DND-41 (cell line): Measurements from ENCODE around the gene SMG7.
A peak's percentile ranks its signal among the peaks of the same experiment; 100 is the strongest.

Experiments used
- ATAC-seq: fragments of 200-7000 bp; cut with Tn5 transposase; 3 replicates; pipeline ENCODE4 v1.9.1; 2021; ENCODE audit warnings: low read depth; ENCODE audit not compliant: insufficient read depth
- DNase-seq: peaks from one replicate; pipeline ENCODE4 v3.0.0-alpha.2; 2020
- H2AFZ ChIP-seq: 2 replicates; pipeline ENCODE4 v1.6.0; 2012; ENCODE audit warnings: low read depth, low read length
- H3K27ac ChIP-seq: 2 replicates; pipeline ENCODE4 v1.5.1; 2012; ENCODE audit warnings: low read length, inconsistent platforms
- H3K27me3 ChIP-seq: fragments of 200-600 bp; sonication (generic); 2 replicates; pipeline ENCODE4 v1.6.0; 2012; ENCODE audit warnings: low read length, mild to moderate bottlenecking, inconsistent platforms; ENCODE audit not compliant: insufficient read depth, poor library complexity
- H3K36me3 ChIP-seq: 2 replicates; pipeline ENCODE4 v1.5.1; 2012; ENCODE audit warnings: low read length, inconsistent platforms; ENCODE audit not compliant: insufficient read depth
- H3K4me1 ChIP-seq: 2 replicates; pipeline ENCODE4 v1.5.1; 2012; ENCODE audit warnings: mild to moderate bottlenecking, low read length; ENCODE audit not compliant: insufficient read depth
- H3K4me2 ChIP-seq: 2 replicates; pipeline ENCODE4 v1.6.0; 2012; ENCODE audit warnings: mild to moderate bottlenecking, moderate library complexity, low read length, inconsistent platforms; ENCODE audit not compliant: insufficient read depth
- H3K4me3 ChIP-seq, 2 experiments: fragments of 200-600 bp in 1 of 2; shearing (Covaris generic) in 1 of 2; 2 replicates each; pipeline ENCODE4 v1.5.1; 2012 to 2016; ENCODE audit warnings: inconsistent platforms in 2 of 2, low read length in 2 of 2, mild to moderate bottlenecking in 2 of 2, low read depth in 1 of 2, moderate library complexity in 1 of 2
- H3K79me2 ChIP-seq: 2 replicates; pipeline ENCODE4 v1.6.0; 2012; ENCODE audit warnings: low read length, inconsistent platforms; ENCODE audit not compliant: insufficient read depth
- H3K9ac ChIP-seq: 2 replicates; pipeline ENCODE4 v1.6.0; 2012; ENCODE audit warnings: low read depth, mild to moderate bottlenecking, inconsistent platforms, low read length, moderate library complexity
- H3K9me3 ChIP-seq: 2 replicates; pipeline ENCODE4 v1.5.1; 2012; ENCODE audit warnings: low read length, moderate library complexity, mild to moderate bottlenecking, inconsistent platforms; ENCODE audit not compliant: insufficient read depth, severe bottlenecking
- H4K20me1 ChIP-seq: 2 replicates; pipeline ENCODE4 v1.6.0; 2012; ENCODE audit warnings: low read length; ENCODE audit not compliant: insufficient read depth
- EZH2 ChIP-seq: IDR thresholded peaks from 3 replicates; pipeline ENCODE4 v1.6.1; 2012; ENCODE audit warnings: borderline replicate concordance, low read depth, mild to moderate bottlenecking, moderate library complexity, low read length, inconsistent platforms; ENCODE audit not compliant: severe bottlenecking
- TF ChIP-seq, protein P1 (sequence below): IDR thresholded peaks from 2 replicates; pipeline ENCODE4 v1.5.1; 2012; ENCODE audit warnings: borderline replicate concordance, low read length, moderate library complexity, mild to moderate bottlenecking; ENCODE audit not compliant: poor library complexity, severe bottlenecking; ENCODE audit errors: extremely low read depth

Gene SMG7

DNA sequence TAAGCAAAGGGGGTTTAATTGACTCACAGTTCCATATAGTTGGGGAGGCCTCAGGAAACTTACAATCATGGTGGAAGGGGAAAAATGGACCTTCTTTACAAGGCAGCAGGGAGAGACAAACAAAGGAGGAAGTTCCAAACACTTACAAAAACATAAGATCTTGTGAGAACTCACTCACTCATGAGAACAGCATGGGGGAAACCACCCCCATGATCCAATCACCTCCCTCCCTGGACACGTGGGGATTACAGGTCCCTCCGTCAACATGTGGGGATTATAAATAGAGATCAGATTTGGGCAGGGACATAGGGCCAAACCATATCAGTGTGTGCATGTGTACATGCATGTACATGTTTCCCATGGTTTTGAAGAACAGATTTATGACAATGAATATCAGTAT is 5.5 kb upstream of the SMG7 start:
- Histone ChIP-seq H3K36me3 (no peaks in the 10 kb centered on the region), H3K9me3 (no peaks in the 10 kb centered on the region), H3K27me3 (peaks cover 6% of the 10 kb centered on the region), H3K79me2 (no peaks in the 10 kb centered on the region), H3K4me3 (no peak overlapping the region), H3K4me2 (no peak overlapping the region), H3K4me1 (peaks cover 17% of the 10 kb centered on the region), H2AFZ (no peak overlapping the region), H3K27ac (no peak overlapping the region), H4K20me1 (no peaks in the 10 kb centered on the region), H3K9ac (no peak overlapping the region)
- TF ChIP-seq, protein P1, sequence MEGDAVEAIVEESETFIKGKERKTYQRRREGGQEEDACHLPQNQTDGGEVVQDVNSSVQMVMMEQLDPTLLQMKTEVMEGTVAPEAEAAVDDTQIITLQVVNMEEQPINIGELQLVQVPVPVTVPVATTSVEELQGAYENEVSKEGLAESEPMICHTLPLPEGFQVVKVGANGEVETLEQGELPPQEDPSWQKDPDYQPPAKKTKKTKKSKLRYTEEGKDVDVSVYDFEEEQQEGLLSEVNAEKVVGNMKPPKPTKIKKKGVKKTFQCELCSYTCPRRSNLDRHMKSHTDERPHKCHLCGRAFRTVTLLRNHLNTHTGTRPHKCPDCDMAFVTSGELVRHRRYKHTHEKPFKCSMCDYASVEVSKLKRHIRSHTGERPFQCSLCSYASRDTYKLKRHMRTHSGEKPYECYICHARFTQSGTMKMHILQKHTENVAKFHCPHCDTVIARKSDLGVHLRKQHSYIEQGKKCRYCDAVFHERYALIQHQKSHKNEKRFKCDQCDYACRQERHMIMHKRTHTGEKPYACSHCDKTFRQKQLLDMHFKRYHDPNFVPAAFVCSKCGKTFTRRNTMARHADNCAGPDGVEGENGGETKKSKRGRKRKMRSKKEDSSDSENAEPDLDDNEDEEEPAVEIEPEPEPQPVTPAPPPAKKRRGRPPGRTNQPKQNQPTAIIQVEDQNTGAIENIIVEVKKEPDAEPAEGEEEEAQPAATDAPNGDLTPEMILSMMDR, result no peak
- TF ChIP-seq EZH2, result no peak
- no peak for ATAC-seq
- no peak for DNase-seq

DNA sequence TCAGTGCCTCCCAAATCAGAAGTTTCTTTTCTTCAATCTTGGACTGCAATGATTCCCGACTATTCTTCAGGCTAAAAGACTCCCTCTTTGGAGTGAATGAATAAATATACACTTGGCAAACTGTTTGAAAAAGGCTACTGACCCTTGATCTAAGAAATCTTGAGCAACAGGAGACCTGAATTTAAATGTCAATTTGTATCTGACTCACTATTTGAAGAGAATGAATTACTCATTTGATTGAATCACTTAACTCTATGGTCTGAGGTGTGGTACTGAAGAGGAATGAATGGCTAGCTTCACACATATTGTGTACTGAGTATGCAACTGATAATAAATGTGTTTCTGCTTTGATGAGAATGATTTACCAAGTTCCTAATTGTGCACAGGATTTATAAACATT is 4.6 kb upstream of the SMG7 start:
- Histone ChIP-seq H3K4me2 (no peak overlapping the region), H3K36me3 (no peaks in the 10 kb centered on the region), H3K9ac (no peak overlapping the region), H3K79me2 (peaks cover 4% of the 10 kb centered on the region), H3K27me3 (peaks cover 6% of the 10 kb centered on the region), H3K27ac (no peak overlapping the region), H3K4me1 (peaks cover 17% of the 10 kb centered on the region), H3K4me3 (no peak overlapping the region), H2AFZ (no peak overlapping the region), H3K9me3 (no peaks in the 10 kb centered on the region), H4K20me1 (no peaks in the 10 kb centered on the region)
- no peak for TF ChIP-seq EZH2
- TF ChIP-seq, protein P1, result no peak
- no peak for ATAC-seq
- no peak for DNase-seq

DNA sequence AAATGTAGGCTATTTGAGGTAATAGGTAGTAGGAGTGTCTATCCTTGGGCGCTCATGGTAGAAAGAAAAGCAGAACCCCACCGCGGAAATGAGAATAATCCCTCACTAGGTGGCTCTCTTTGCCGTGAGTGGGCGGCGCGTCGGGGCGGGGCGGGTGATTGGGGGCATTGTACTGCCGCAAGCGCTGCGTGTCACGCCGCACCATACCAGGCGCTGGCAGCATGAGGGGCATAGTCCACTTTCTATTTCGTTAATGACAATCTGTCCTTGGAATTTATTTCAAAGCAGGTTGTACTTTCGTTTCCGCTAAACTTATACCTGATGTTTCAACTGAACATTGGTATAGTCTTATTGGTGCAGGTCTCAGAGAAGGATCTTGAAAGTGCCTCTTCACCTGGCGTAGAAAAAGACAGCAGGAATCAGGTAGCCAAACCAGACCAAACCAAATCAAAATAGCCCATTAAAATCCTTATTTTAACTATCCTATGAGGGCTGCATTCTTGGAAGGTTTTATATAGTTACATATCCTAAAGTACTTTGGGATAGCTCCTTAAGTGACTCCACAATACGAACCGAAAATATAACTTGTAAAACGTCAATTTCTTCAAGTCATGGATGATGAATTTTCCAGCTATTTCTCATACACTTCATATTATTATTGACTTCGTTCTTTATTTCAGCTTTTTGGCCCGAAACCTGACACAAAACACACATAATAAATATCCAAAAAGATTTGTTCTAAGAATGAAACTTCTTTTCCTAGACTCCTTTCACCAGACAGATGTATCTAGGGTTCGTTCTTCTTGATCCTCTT is 1.9 kb upstream of the SMG7 start:
- ATAC-seq (peak; percentile 54), DNase-seq (peak; percentile 90)
- H3K27me3 ChIP-seq, result no peaks in the 10 kb centered on the region
- TF ChIP-seq EZH2, result no peak
- TF ChIP-seq, protein P1, result peak; percentile 73
- H2AFZ ChIP-seq, result peak overlapping the region; percentile 90
- peak overlapping the region; percentile 99 for H3K27ac ChIP-seq
- H3K4me1 ChIP-seq, result peaks cover 41% of the 10 kb centered on the region
- H3K9me3 ChIP-seq, result no peaks in the 10 kb centered on the region
- H3K79me2 ChIP-seq, result peaks cover 31% of the 10 kb centered on the region
- H4K20me1 ChIP-seq, result peaks cover 15% of the 10 kb centered on the region
- H3K9ac ChIP-seq, result peak overlapping the region; percentile 97
- peak overlapping the region; percentile 62 to 88; a peak in 3 of 4 replicates for H3K4me3 ChIP-seq
- peak overlapping the region; percentile 81 for H3K4me2 ChIP-seq
- H3K36me3 ChIP-seq, result peaks cover 10% of the 10 kb centered on the region
